H9 (cell line): ENCODE data around the gene UBXN10. TPM values are rescaled to one million over a fixed set of nuclear protein-coding genes. Genes with fewer than 3 reads are reported as not detected.
A peak's percentile ranks its signal among the peaks of the same experiment; 100 is the strongest.

ENCODE experiments used
- DNase-seq: peaks from one replicate; pipeline ENCODE4 v3.0.0-alpha.2; 2017
- H2AFZ ChIP-seq: one replicate; pipeline ENCODE4 v1.6.1; 2013; ENCODE audit warnings: mild to moderate bottlenecking, low read length, control low read depth, moderate library complexity
- H2AK5ac ChIP-seq: 2 replicates; pipeline ENCODE4 v1.6.1; 2013; ENCODE audit warnings: low read length, control low read depth, mixed read lengths; ENCODE audit not compliant: insufficient read length
- H2BK120ac ChIP-seq: one replicate; pipeline ENCODE4 v1.6.1; 2013; ENCODE audit warnings: low read depth, mild to moderate bottlenecking, low read length, control low read depth, inconsistent platforms; ENCODE audit not compliant: poor library complexity, severe bottlenecking
- H2BK12ac ChIP-seq: 2 replicates; pipeline ENCODE4 v1.6.1; 2013; ENCODE audit warnings: low read length, control low read depth, mixed read lengths, low read depth; ENCODE audit not compliant: insufficient read length
- H2BK15ac ChIP-seq: 2 replicates; pipeline ENCODE4 v1.6.1; 2013; ENCODE audit warnings: low read depth, low read length, control low read depth
- H2BK20ac ChIP-seq: one replicate; pipeline ENCODE4 v1.6.1; 2013; ENCODE audit warnings: low read depth, mild to moderate bottlenecking, low read length, control low read depth, inconsistent platforms; ENCODE audit not compliant: poor library complexity, severe bottlenecking
- H2BK5ac ChIP-seq: 2 replicates; pipeline ENCODE4 v1.6.1; 2013; ENCODE audit warnings: low read length, control low read depth, mixed read lengths; ENCODE audit not compliant: insufficient read length
- H3K14ac ChIP-seq: 2 replicates; pipeline ENCODE4 v1.6.1; 2013; ENCODE audit warnings: low read length, control low read depth; ENCODE audit not compliant: insufficient read depth
- H3K18ac ChIP-seq: 2 replicates; pipeline ENCODE4 v1.6.1; 2013; ENCODE audit warnings: low read depth, mild to moderate bottlenecking, mixed read lengths, low read length, control low read depth; ENCODE audit not compliant: insufficient read length
- H3K23ac ChIP-seq: 2 replicates; pipeline ENCODE4 v1.6.1; 2013; ENCODE audit warnings: low read length, control low read depth, mixed read lengths, low read depth; ENCODE audit not compliant: insufficient read length
- H3K23me2 ChIP-seq: 2 replicates; pipeline ENCODE4 v1.6.1; 2013; ENCODE audit warnings: low read depth, mild to moderate bottlenecking, mixed read lengths, low read length, control low read depth; ENCODE audit not compliant: insufficient read length, poor library complexity, severe bottlenecking
- H3K27ac ChIP-seq: 2 replicates; pipeline ENCODE4 v1.5.1; 2013; ENCODE audit warnings: low read length, control low read depth, mixed read lengths, low read depth; ENCODE audit not compliant: insufficient read length
- H3K27me3 ChIP-seq: 2 replicates; pipeline ENCODE4 v1.6.1; 2013; ENCODE audit warnings: low read length, control low read depth, inconsistent platforms; ENCODE audit not compliant: insufficient read depth
- H3K4ac ChIP-seq: 2 replicates; pipeline ENCODE4 v1.6.1; 2013; ENCODE audit warnings: low read depth, mild to moderate bottlenecking, control low read depth, inconsistent platforms, low read length, moderate library complexity
- H3K4me1 ChIP-seq: 2 replicates; pipeline ENCODE4 v1.6.1; 2013; ENCODE audit warnings: low read length, control low read depth, inconsistent platforms; ENCODE audit not compliant: insufficient read depth
- H3K4me2 ChIP-seq: 2 replicates; pipeline ENCODE4 v1.6.1; 2013; ENCODE audit warnings: low read length, control low read depth, mixed read lengths; ENCODE audit not compliant: insufficient read length, insufficient read depth
- H3K56ac ChIP-seq: 2 replicates; pipeline ENCODE4 v1.6.1; 2013; ENCODE audit warnings: low read depth, mild to moderate bottlenecking, mixed read lengths, low read length, control low read depth; ENCODE audit not compliant: insufficient read length
- H3K79me1 ChIP-seq: 2 replicates; pipeline ENCODE4 v1.6.1; 2013; ENCODE audit warnings: low read depth, mild to moderate bottlenecking, moderate library complexity, low read length, control low read depth, inconsistent platforms; ENCODE audit not compliant: insufficient read depth, poor library complexity, severe bottlenecking
- H3K79me2 ChIP-seq: 2 replicates; pipeline ENCODE4 v1.6.1; 2013; ENCODE audit warnings: low read length, control low read depth, inconsistent platforms; ENCODE audit not compliant: insufficient read depth
- H3K9ac ChIP-seq: 2 replicates; pipeline ENCODE4 v1.6.1; 2013; ENCODE audit warnings: low read length, control low read depth, mixed read lengths; ENCODE audit not compliant: insufficient read length; ENCODE audit errors: extremely low read depth
- H3K9me3 ChIP-seq: one replicate; pipeline ENCODE4 v1.6.1; 2013; ENCODE audit warnings: low read depth, low read length, inconsistent platforms; ENCODE audit not compliant: control insufficient read depth
- H3T11ph ChIP-seq: one replicate; pipeline ENCODE4 v1.6.1; 2013; ENCODE audit warnings: mild to moderate bottlenecking, low read length, control low read depth, inconsistent platforms
- H4K20me1 ChIP-seq: one replicate; pipeline ENCODE4 v1.6.1; 2013; ENCODE audit not compliant: control insufficient read depth, insufficient read length, insufficient read depth
- H4K5ac ChIP-seq: 2 replicates; pipeline ENCODE4 v1.6.1; 2013; ENCODE audit warnings: low read depth, mild to moderate bottlenecking, mixed read lengths, low read length, control low read depth; ENCODE audit not compliant: insufficient read length
- H4K8ac ChIP-seq: replicated peaks from 2 replicates; pipeline ENCODE4 v1.6.1; 2013; ENCODE audit warnings: low read length, control low read depth, mixed read lengths, low read depth; ENCODE audit not compliant: insufficient read length
- H4K91ac ChIP-seq: 2 replicates; pipeline ENCODE4 v1.6.1; 2013; ENCODE audit warnings: low read depth, mild to moderate bottlenecking, moderate library complexity, mixed read lengths, low read length, control low read depth; ENCODE audit not compliant: insufficient read length
- H3K27ac Mint-ChIP-seq, 3 experiments: 2 replicates in 2 of 3; 3 replicates in 1 of 3; pipeline ENCODE4 v1.8.0; 2020 to 2021; ENCODE audit warnings: mixed read lengths in 3 of 3, mild to moderate bottlenecking in 1 of 3, moderate library complexity in 1 of 3
- H3K27me3 Mint-ChIP-seq: 2 replicates; pipeline ENCODE4 v1.8.0; 2021; ENCODE audit warnings: low read depth, mild to moderate bottlenecking, moderate library complexity, mixed read lengths
- H3K36me3 Mint-ChIP-seq, 3 experiments: 2 replicates in 2 of 3; 3 replicates in 1 of 3; pipeline ENCODE4 v1.8.0; 2020 to 2021; ENCODE audit warnings: low read depth in 3 of 3, mixed read lengths in 3 of 3; ENCODE audit not compliant: insufficient read depth in 1 of 3
- H3K4me1 Mint-ChIP-seq, 2 experiments: 2 replicates each; pipeline ENCODE4 v1.8.0; 2020; ENCODE audit warnings: mixed read lengths in 2 of 2
- H3K4me3 Mint-ChIP-seq, 2 experiments: 2 replicates in 1 of 2; 3 replicates in 1 of 2; pipeline ENCODE4 v1.8.0; 2020 to 2021; ENCODE audit warnings: mild to moderate bottlenecking in 2 of 2, mixed read lengths in 2 of 2, moderate library complexity in 1 of 2
- H3K9me3 Mint-ChIP-seq, 2 experiments: 2 replicates in 1 of 2; 3 replicates in 1 of 2; pipeline ENCODE4 v1.8.0; 2020; ENCODE audit warnings: mild to moderate bottlenecking in 2 of 2, mixed read lengths in 2 of 2, moderate library complexity in 1 of 2
- CTCF ChIP-seq: fragments of 200-600 bp; sonication (generic); conservative IDR thresholded peaks from 3 replicates; pipeline ENCODE4 v1.8.0; 2021; ENCODE audit warnings: antibody characterized with exemption, mild to moderate bottlenecking
- WGBS: extraction: QIAGEN DNeasy Blood & Tissue Kit; methylation state at CpG from one replicate; pipeline ENCODE4 v1.1.7; 2013; ENCODE audit warnings: missing lambda C conversion rate, low lambda C conversion rate, mixed read lengths; ENCODE audit not compliant: insufficient read length; ENCODE audit errors: extremely low coverage; 5-methylcytosine and 5-hydroxymethylcytosine counted together
- total RNA-seq: library from RNA; stranded (reverse); gene quantifications from 2 replicates; pipeline ENCODE4 v1.2.1, GENCODE V29; 2021

The UBXN10 gene
- total RNA-seq, 1 experiment from 2014 or later = 0.59 TPM

- no peak overlapping the region for H3K23ac ChIP-seq
- no peak overlapping the region for H3K18ac ChIP-seq
- no peak overlapping the region for H3K4me3 Mint-ChIP-seq
- H3K4me1 ChIP-seq = no peaks in the 10 kb centered on the region
- peaks cover 9 to 14% of the 10 kb centered on the region in 2 experiments for H3K4me1 Mint-ChIP-seq
- H2BK5ac ChIP-seq = no peak overlapping the region
- no peaks in the 10 kb centered on the region for H3K9me3 ChIP-seq
- TF ChIP-seq CTCF = peak; percentile 57
- no peaks in the 10 kb centered on the region for H3K36me3 Mint-ChIP-seq
- no peak for DNase-seq
- no peak overlapping the region for H4K91ac ChIP-seq
- WGBS = 100% methylated on average over 1 of the region's 3 CpGs
- H2BK120ac ChIP-seq = no peak overlapping the region
- no peak overlapping the region for H3K56ac ChIP-seq
- no peaks in the 10 kb centered on the region for H3K79me1 ChIP-seq
- no peak overlapping the region for H2BK12ac ChIP-seq
- no peak overlapping the region for H3K9ac ChIP-seq
- no peak overlapping the region for H2BK20ac ChIP-seq
- H3K9me3 Mint-ChIP-seq = no peaks in the 10 kb centered on the region
- no peak overlapping the region for H3T11ph ChIP-seq
- H3K27ac Mint-ChIP-seq = no peak overlapping the region
- H4K8ac ChIP-seq = no peak overlapping the region
- no peaks in the 10 kb centered on the region for H3K23me2 ChIP-seq
- peaks cover 24% of the 10 kb centered on the region for H3K27me3 Mint-ChIP-seq
- H2AK5ac ChIP-seq = no peak overlapping the region
- no peak overlapping the region for H3K14ac ChIP-seq
- no peak overlapping the region for H4K5ac ChIP-seq
- no peaks in the 10 kb centered on the region for H3K27me3 ChIP-seq
- H3K4me2 ChIP-seq = no peak overlapping the region
- H2BK15ac ChIP-seq = no peak overlapping the region
- H3K4ac ChIP-seq = no peak overlapping the region
- H3K79me2 ChIP-seq = no peaks in the 10 kb centered on the region
- H2AFZ ChIP-seq = no peak overlapping the region
- no peaks in the 10 kb centered on the region for H4K20me1 ChIP-seq
- H3K27ac ChIP-seq = no peak overlapping the region
Measured at GRCh38 chr1:20233394-20233793, 47.5 kb downstream of the UBXN10 start.
